ENCODE measurements around the gene ZCRB1.

ZCRB1 gene

GRCh38 chr12:42327227-42327590 lies 1.3 kb upstream of the ZCRB1 start:
- no peak for DNase-seq (ENCODE audit: low read depth)

DNA sequence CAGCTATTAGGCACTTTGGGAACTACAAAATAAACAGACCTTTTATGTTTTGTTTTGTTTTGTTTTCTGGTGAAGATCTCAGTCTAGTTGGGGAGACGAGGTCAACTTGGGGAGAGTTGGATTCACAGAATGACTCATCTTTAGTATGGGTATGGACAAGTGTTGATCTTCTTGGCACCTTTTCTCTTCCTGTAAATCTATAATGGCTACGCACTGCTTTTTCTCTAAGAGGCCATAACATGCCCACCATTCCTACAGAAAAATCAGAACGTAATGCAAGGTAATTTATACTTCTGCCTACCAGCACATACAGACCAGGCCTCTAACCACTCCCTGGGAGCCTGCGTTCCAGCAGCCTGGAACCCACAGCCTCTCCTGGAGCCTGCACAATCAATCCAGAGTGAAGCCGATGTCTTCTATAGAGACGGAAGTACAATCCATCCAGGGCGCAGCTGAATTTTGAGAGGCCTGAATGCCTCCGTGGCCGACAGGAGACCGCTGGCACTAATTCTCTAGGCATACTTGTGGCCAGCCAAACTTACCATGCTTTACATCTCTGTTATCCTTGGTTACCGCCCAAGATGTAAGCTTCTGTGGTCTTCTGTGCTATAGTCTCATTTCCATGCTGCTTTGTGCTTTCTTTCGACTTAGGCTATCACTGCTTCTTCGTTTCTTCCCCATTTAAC lies 790 bp upstream of the ZCRB1 start:
- DNase-seq (ENCODE audit: low read depth), result no peak

GRCh38 chr12:42325326-42325652 lies 605 bp downstream of the ZCRB1 start:
- DNase-seq (ENCODE audit: low read depth), result no peak

DNA sequence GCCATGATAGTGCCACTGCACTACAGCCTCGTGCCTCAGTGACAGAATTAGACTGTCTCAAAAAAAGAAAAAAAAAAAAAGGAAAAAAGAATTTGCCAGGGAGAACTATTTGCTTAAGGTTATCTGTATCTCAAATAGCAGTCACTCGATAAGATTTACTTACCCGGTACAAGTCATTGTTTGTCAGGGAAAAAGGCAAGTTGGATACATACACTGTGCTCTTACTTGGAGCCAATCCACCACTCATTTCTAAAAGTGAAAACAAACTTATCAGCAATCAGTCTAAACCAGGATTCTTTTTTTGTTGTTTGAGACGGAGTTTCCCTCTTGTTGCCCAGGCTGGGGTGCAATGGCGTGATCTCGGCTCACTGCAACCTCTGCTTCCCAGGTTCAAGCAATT lies 2.0 kb downstream of the ZCRB1 start:
- no peak for DNase-seq (ENCODE audit: low read depth)

GRCh38 chr12:42322567-42322966 lies 3.3 kb downstream of the ZCRB1 start:
- no peak for DNase-seq (ENCODE audit: low read depth)

DNA sequence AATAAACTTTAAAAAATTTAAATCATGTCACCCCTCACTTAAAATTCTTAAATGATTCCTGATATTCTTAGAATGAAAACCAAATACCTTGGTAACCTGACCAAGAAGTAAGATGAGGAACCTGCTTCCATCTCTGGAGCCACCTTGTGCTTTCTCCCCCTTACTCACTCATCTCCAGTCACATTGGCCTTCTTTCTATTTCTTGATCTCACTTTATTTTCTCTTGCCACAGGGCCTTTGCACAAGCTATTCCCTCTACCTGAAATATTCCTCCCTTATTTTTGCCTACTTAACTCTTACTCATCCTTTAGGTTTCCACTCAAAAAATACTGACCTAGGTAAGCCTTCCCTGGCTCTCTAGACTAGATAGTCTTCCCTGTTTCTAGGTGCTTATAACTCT lies 5.1 kb downstream of the ZCRB1 start:
- DNase-seq (ENCODE audit: low read depth), result no peak

- no peak for DNase-seq (ENCODE audit: low read depth)
These were observed 10.8 kb downstream of the ZCRB1 start for GRCh38 chr12:42315108-42315507.

DNA sequence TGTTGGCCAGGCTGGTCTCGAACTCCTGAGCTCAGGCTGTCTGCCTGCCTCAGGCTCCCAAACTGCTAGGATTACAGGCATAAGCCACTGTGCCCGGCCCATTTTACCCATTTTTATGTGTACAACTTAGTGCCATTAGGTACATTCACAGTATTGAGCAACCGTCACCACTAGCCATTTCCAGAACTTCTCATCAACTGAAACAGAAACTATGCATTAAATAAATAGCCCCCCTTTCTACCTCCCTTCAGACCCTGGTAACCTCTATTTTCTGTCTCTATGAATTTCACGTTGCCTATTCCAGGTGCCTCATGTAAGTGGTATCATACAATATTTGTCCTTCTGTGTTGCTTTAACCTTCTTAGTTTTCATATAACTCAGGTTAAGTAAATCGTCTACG lies 15.9 kb downstream of the ZCRB1 start:
- no peak for DNase-seq (ENCODE audit: low read depth)

DNA sequence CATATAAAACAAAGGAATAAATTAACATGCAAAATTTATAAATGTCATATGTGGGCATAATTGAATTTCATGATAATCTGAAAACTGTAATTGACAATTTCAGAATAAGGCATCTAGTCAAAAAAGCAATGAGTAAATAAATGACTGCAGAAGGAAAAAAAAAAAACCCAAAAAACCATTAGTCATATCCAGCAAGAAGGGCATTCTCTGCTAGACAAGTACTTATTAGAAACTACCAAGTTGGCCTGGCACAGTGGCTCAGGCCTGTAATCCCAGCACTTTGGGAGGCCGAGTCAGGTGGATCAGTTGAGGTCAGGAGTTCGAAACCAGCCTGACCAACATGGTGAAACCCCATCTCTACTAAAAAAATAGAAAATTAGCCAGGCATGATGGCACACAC lies 17.5 kb downstream of the ZCRB1 start:
- no peak for DNase-seq (ENCODE audit: low read depth)

GRCh38 chr12:42306297-42306696 lies 19.6 kb downstream of the ZCRB1 start:
- DNase-seq (ENCODE audit: low read depth), result no peak

- peak; percentile 10 for DNase-seq (ENCODE audit: low read depth)
These were observed 26.2 kb downstream of the ZCRB1 start for GRCh38 chr12:42299392-42300308.

GRCh38 chr12:42298887-42299286 lies 27.0 kb downstream of the ZCRB1 start:
- DNase-seq (ENCODE audit: low read depth), result no peak

GRCh38 chr12:42296503-42297109 lies 29.3 kb downstream of the ZCRB1 start:
- no peak for DNase-seq (ENCODE audit: low read depth)

DNA sequence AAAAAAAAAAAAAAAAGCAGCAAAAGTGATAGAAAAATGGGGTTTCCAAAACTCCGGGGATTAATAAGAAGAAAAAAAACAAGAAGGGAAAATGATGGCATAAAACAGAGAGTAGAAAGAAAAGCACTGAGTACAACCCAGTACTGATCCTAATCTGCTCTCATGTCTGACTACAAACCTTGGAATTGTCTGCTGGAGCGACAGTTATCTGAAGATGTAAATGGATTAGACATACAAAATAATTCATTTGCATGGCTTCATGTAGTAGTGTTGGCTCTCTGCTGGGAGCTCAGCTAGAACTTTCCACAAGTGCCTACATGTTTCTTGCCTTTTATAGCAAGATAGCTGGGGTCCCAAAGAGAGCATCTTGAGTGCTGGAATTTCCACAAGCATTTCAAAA lies 34.2 kb downstream of the ZCRB1 start:
- no peak for DNase-seq (ENCODE audit: low read depth)

DNA sequence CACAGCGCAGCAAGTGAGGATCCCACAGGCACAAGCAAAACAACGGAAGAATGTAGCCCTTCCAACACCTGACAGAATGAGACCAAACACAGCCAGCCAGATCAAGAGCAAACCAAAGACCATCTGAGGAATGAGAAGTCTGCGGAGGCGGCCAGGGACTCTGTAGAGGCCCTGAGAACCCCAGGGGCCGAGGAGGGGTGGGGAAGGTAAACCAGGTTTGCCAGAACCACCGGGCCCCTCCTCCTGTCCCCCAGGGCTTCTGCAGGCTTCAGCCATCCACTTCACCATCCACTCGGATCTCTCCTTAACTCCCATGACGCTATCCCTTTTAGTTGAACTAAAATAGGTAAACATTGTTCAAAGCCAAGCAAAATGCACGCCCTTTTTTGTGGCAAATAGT lies 37.4 kb downstream of the ZCRB1 start:
- DNase-seq (ENCODE audit: low read depth), result no peak

GRCh38 chr12:42286741-42287140 lies 39.2 kb downstream of the ZCRB1 start:
- no peak for DNase-seq (ENCODE audit: low read depth)

DNA sequence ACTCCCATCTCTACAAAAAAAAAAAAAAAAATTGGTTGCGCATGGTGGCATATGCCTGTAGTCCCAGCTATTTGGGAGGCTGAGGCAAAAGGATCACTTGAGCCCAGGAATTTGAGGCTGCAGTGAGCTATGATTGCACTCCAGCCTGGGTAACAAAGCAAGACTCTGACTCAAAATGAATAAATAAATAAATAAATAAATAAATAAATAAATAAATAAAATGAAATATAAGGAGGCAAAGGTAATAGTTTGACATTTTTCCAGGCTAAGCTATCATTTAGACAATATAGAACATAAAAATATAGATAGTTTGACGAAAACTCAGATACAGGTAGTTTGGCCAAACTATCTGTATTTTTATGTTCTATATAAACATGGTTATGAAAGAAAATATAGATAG lies 40.5 kb downstream of the ZCRB1 start:
- no peak for DNase-seq (ENCODE audit: low read depth)

DNA sequence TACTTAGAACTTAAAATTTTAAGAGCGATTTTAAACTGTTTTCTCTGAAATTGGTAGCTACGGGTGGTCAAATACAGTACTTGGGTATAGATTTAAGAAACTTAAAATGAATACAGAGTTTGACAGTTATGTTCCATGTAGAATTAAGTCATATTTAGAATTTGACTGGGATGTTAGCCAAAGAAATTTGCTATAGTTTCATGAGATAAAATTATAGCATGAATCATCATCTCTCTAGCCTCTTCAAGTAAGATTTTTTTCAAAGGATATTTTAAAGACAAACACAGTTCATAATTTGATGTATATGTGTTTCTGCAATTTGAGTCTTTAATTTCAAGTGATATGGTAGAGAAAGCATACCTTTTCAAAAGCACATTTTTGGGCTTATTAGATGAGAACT lies 41.0 kb downstream of the ZCRB1 start:
- no peak for DNase-seq (ENCODE audit: low read depth)

DNA sequence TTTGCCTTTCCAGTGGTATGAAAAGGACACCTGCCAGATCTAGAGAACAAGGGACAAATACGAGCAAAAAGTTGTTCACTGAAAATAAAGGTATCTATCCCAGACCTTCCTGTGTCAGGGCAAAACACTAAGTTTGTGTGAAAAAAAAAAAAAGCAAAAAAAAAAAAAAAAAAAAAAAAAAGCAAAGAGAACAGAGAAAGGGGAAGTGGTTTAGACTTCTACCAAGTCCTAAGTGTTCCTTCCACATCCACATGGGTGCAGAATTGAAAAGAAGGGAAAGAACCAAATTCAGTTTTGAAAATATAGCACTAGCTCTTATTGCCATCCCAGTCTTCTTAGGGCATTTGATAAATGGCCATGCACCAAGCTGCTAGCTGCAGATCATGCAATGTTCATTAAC lies 41.7 kb downstream of the ZCRB1 start:
- no peak for DNase-seq (ENCODE audit: low read depth)

DNA sequence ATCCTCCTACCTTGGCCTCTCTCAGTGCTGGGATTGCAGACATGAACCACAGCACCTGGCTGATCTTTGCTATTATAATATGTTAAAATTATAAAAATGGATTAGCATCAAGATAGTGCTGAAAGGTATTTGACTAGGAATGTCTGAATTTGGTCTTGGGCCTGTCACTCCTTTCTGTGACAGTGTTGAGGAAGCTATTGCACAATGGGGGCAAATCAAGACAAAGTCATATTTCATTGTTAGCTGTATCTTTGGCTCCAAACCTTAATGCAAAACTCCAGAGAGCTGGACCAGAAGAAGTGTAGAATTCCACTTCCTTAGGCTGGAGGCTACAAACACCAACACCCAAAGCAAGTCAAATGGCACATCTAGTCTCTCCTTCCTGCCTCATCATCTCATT lies 42.2 kb downstream of the ZCRB1 start:
- DNase-seq (ENCODE audit: low read depth), result no peak

DNA sequence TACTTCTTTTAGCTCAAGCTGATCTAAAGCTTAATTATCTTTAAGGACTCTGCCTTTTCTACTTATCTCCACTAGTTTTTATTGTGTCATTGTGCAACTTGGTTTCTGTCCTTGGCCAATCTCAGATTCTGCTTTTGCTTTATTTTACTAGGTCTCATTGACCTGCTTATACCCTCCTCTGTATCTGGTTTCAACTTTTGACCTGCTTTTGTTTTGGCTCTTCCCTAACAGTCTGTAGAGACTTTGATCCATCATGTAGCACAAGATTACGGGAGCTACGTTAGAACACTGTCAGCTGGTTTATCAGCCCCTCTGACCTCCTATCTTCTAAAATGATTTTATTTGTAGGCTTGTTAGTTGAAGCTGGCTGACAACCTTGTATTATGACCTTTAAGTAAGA lies 43.6 kb downstream of the ZCRB1 start:
- no peak for DNase-seq (ENCODE audit: low read depth)

- no peak for DNase-seq (ENCODE audit: low read depth)
These were observed 44.0 kb downstream of the ZCRB1 start for GRCh38 chr12:42281844-42282243.

DNA sequence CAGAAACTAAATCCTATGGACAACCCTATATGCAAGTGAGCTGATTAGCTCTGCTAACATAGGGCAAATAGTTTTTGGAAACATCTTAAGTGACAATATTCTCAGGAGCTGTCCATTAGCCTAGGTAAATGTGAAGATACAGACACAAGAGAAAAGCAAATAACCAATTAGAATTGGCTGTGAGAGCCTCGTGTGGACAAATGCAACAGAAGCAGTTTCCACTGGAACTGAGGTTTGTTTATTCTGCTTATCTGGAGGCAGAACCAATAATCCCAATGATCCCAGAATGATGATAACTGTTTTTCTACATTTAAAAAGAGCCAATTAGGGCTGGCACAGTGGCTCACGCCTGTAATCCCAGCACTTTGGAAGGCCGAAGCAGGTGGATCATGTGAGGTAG lies 44.6 kb downstream of the ZCRB1 start:
- DNase-seq (ENCODE audit: low read depth), result no peak

Data from stimulated activated CD8-positive, alpha-beta memory T cell treated with anti-CD3 and anti-CD28 coated beads, Interleukin-12 subunit alpha, Interleukin-12 subunit beta, amount 100 ng/mL, for 4 hours (primary cell).